ENCODE measurements around the gene NTF4. TPM values are rescaled to one million over a fixed set of nuclear protein-coding genes. Genes with fewer than 3 reads are reported as not detected.
A peak's percentile ranks its signal among the peaks of the same experiment; 100 is the strongest.

The NTF4 gene
- total RNA-seq, 1 donor from 2014 or later: 3.8 TPM

- Histone ChIP-seq H3K27me3 (peaks cover 7% of the 10 kb centered on the region), H3F3A (ENCODE audit: low read depth) (peaks cover 61% of the 10 kb centered on the region), H3K4me1 (peaks cover 4% of the 10 kb centered on the region), H3K79me2 (ENCODE audit: low read depth) (peaks cover 10% of the 10 kb centered on the region), H3K9ac (no peak overlapping the region), H3K4me2 (no peak overlapping the region), H4K20me1 (ENCODE audit: low read depth) (peaks cover 53% of the 10 kb centered on the region), H3K9me3 (ENCODE audit: low read depth) (no peaks in the 10 kb centered on the region), H3K4me3 (no peak overlapping the region), H3K36me3 (no peaks in the 10 kb centered on the region), H2AFZ (replicated peaks) (no peak overlapping the region), H3K27ac (no peak overlapping the region)
- Mint-ChIP-seq H3K4me1 (peaks cover 14% of the 10 kb centered on the region), H3K4me3 (no peak overlapping the region), H3K9me3 (no peaks in the 10 kb centered on the region), H3K27ac (no peak overlapping the region), H3K36me3 (peaks cover 24% of the 10 kb centered on the region), H3K27me3 (ENCODE audit: insufficient read depth, low read depth) (peaks cover 10% of the 10 kb centered on the region)
- TF ChIP-seq EZH2phosphoT487 (IDR thresholded peaks at IDR 0.05): no peak
- TF ChIP-seq, protein P1, sequence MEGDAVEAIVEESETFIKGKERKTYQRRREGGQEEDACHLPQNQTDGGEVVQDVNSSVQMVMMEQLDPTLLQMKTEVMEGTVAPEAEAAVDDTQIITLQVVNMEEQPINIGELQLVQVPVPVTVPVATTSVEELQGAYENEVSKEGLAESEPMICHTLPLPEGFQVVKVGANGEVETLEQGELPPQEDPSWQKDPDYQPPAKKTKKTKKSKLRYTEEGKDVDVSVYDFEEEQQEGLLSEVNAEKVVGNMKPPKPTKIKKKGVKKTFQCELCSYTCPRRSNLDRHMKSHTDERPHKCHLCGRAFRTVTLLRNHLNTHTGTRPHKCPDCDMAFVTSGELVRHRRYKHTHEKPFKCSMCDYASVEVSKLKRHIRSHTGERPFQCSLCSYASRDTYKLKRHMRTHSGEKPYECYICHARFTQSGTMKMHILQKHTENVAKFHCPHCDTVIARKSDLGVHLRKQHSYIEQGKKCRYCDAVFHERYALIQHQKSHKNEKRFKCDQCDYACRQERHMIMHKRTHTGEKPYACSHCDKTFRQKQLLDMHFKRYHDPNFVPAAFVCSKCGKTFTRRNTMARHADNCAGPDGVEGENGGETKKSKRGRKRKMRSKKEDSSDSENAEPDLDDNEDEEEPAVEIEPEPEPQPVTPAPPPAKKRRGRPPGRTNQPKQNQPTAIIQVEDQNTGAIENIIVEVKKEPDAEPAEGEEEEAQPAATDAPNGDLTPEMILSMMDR (IDR thresholded peaks at IDR 0.05): no peak
- no peak for DNase-seq (ENCODE audit: low spot score)
Observed at GRCh38 chr19:49110567-49110966, 45.9 kb upstream of the NTF4 start.

GRCh38 chr19:49109569-49110233, 45.1 kb upstream of the NTF4 start:
- Mint-ChIP-seq H3K36me3 (peaks cover 30% of the 10 kb centered on the region), H3K4me1 (peaks cover 10% of the 10 kb centered on the region), H3K9me3 (no peaks in the 10 kb centered on the region), H3K27me3 (ENCODE audit: insufficient read depth, low read depth) (peaks cover 10% of the 10 kb centered on the region), H3K4me3 (no peak overlapping the region), H3K27ac (peak overlapping the region; percentile 27)
- H3K36me3 ChIP-seq: no peaks in the 10 kb centered on the region
- peaks cover 4% of the 10 kb centered on the region for H3K4me1 ChIP-seq
- TF ChIP-seq EZH2phosphoT487 (IDR thresholded peaks at IDR 0.05) (no peak), EZH2 (IDR thresholded peaks at IDR 0.05) (no peak)
- TF ChIP-seq, protein P1 (IDR thresholded peaks at IDR 0.05): no peak
- no peaks in the 10 kb centered on the region for H3K9me3 ChIP-seq (ENCODE audit: low read depth)
- H3K27me3 ChIP-seq: no peaks in the 10 kb centered on the region
- H3F3A ChIP-seq (ENCODE audit: low read depth): peaks cover 63% of the 10 kb centered on the region
- no peak overlapping the region for H3K27ac ChIP-seq
- DNase-seq (ENCODE audit: low spot score): no peak
- no peak overlapping the region for H3K4me2 ChIP-seq
- H2AFZ ChIP-seq (replicated peaks): no peak overlapping the region
- no peak overlapping the region for H3K4me3 ChIP-seq
- peaks cover 56% of the 10 kb centered on the region for H4K20me1 ChIP-seq (ENCODE audit: low read depth)
- peaks cover 10% of the 10 kb centered on the region for H3K79me2 ChIP-seq (ENCODE audit: low read depth)
- H3K9ac ChIP-seq: no peak overlapping the region

DNA sequence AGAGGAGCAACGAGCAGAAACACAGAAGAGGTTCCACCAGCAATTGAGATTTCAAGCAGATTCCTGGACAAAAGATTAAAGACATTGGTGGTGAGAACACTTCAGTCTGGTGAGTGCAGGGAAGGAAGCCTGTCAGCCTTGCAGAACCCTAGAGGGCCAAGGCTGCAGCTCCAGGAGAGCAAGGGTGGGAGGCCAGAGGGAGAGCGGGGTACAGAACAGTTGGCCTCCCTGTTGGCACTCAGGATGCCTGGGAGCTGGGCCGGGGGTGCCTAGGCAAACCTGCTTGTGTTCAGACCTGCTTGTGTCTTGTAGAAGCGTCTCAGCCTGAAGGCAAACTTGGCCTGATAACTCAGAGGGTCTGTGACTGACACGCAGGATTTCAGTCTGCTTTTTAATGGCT, 44.4 kb upstream of the NTF4 start:
- peaks cover 10% of the 10 kb centered on the region for H3K4me1 Mint-ChIP-seq
- H3K4me3 ChIP-seq: no peak overlapping the region
- H4K20me1 ChIP-seq (ENCODE audit: low read depth): peaks cover 61% of the 10 kb centered on the region
- no peaks in the 10 kb centered on the region for H3K9me3 Mint-ChIP-seq
- no peak for DNase-seq (ENCODE audit: low spot score)
- H3K27ac Mint-ChIP-seq: peak overlapping the region; percentile 27
- peaks cover 31% of the 10 kb centered on the region for H3K36me3 Mint-ChIP-seq
- H3K9me3 ChIP-seq (ENCODE audit: low read depth): no peaks in the 10 kb centered on the region
- H3F3A ChIP-seq (ENCODE audit: low read depth): peaks cover 69% of the 10 kb centered on the region
- no peaks in the 10 kb centered on the region for H3K36me3 ChIP-seq
- no peaks in the 10 kb centered on the region for H3K27me3 ChIP-seq
- no peak overlapping the region for H3K9ac ChIP-seq
- H2AFZ ChIP-seq (replicated peaks): no peak overlapping the region
- H3K27me3 Mint-ChIP-seq (ENCODE audit: insufficient read depth, low read depth): peaks cover 10% of the 10 kb centered on the region
- H3K4me2 ChIP-seq: no peak overlapping the region
- H3K27ac ChIP-seq: no peak overlapping the region
- peaks cover 4% of the 10 kb centered on the region for H3K4me1 ChIP-seq
- peak overlapping the region; percentile 1 for H3K4me3 Mint-ChIP-seq
- peaks cover 10% of the 10 kb centered on the region for H3K79me2 ChIP-seq (ENCODE audit: low read depth)
- TF ChIP-seq EZH2 (IDR thresholded peaks at IDR 0.05): no peak
- TF ChIP-seq, protein P1 (IDR thresholded peaks at IDR 0.05): no peak
- TF ChIP-seq EZH2phosphoT487 (IDR thresholded peaks at IDR 0.05): no peak

All from neural progenitor cell (in vitro differentiated cells).